ENCODE measurements around the gene SMKR1. TPM values are rescaled to one million over a fixed set of nuclear protein-coding genes. Genes with fewer than 3 reads are reported as not detected.
"Not testable (repeated sequence)": the region's sequence is repeated elsewhere in the genome, so short reads cannot be mapped to it uniquely, and the experiment has no call there.

Gene SMKR1
- total and polyA plus RNA-seq, 2 experiments from 2014 or later, result 3.6 TPM; not detected in 1

DNA sequence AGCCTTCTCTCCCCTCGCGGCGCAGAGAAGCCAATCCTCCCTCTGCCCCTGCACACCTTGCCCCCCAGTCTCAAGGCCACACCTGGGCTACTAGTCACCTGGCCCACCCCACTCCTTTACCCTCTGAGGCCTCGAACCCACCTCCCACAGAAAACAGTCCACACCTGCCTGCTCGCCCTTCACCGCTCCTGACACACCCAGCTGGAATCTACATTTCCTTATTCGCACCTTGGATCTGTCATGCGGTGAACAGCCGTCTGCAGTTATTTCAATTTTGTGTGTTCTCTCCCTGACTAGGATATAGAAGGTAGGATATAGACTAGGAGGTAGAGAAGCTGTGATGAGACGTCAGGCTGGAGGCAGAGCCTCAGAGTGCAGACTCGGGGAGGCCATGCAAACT lies 29.4 kb downstream of the SMKR1 start:
- Histone ChIP-seq H3K27ac (no peak overlapping the region), H3K4me1 (ENCODE audit: low read depth) (no peaks in the 10 kb centered on the region), H3K27me3 (no peaks in the 10 kb centered on the region), H3K4me3 (no peak overlapping the region), H3K9me3 (ENCODE audit: low read depth) (no peaks in the 10 kb centered on the region), H3K36me3 (no peaks in the 10 kb centered on the region)
- DNase-seq (ENCODE audit: low read depth in 1 of 2, low spot score in 1 of 2), result no peak
- TF ChIP-seq CTCF (IDR thresholded peaks at IDR 0.05; ENCODE audit: low read depth, low read length), result no peak

DNA sequence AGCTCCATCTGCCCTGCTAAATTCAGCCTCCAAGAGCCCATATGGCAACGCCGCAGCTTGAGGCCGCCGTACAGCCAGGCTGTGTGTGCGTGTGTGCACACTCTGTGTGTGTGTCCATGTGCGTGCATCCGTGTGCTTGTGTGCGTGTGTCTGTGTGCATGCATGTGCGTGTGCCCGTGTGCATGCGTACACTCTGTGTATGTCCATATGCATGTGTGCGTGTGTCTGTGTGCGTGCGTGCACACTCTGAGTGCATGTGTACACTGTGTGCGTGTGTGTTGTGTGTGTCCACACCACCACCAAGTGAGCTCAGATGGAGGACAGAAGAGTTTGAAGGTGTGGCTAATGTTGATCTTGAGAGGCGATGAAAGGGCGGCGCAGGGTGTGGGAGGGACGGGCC lies 30.0 kb downstream of the SMKR1 start:
- Histone ChIP-seq H3K9me3 (ENCODE audit: low read depth) (no peaks in the 10 kb centered on the region), H3K27ac (no peak overlapping the region), H3K4me3 (no peak overlapping the region), H3K36me3 (no peaks in the 10 kb centered on the region), H3K4me1 (ENCODE audit: low read depth) (no peaks in the 10 kb centered on the region), H3K27me3 (no peaks in the 10 kb centered on the region)
- no peak for DNase-seq (ENCODE audit: low read depth in 1 of 2, low spot score in 1 of 2)
- no peak for TF ChIP-seq CTCF (IDR thresholded peaks at IDR 0.05; ENCODE audit: low read depth, low read length)

DNA sequence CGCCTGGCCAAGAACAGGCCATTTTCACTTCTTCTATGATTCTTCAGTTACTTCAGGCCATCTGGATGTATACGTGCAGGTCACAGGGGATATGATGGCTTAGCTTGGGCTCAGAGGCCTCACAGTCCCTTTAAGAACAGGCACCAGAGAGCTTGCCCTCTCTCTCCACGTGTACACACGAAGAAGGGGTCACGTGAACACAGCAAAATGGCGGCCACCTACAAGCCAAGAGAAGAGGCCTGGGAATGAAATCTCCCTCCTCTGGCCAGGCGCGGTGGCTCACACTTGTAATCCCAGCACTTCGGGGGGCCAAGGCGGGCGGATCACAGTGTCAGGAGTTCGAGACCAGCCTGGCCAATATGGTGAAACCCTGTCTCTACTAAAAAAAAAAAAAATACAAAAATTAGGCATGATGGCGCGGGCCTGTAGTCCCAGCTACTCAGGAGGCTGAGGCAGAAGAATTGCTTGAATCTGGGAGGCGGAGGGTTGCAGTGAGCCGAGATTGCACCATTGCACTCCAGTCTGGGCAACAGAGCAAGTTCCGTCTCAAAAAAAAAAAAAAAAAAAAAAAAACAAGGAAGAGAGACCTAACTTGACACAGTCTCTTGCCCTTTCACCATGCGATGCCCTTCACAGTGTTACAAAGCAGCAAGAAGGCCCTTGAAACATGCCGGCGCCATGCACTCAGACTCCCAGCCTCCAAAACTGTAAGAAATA lies 32.4 kb downstream of the SMKR1 start:
- not testable (repeated sequence) for H3K36me3 ChIP-seq; H3K4me3 ChIP-seq; H3K9me3 ChIP-seq (ENCODE audit: low read depth); DNase-seq (ENCODE audit: low read depth in 1 of 2, low spot score in 1 of 2); H3K4me1 ChIP-seq (ENCODE audit: low read depth); H3K27me3 ChIP-seq; H3K27ac ChIP-seq

- H3K4me3 ChIP-seq, result no peak overlapping the region
- H3K36me3 ChIP-seq, result no peaks in the 10 kb centered on the region
- H3K27me3 ChIP-seq, result no peaks in the 10 kb centered on the region
- no peak overlapping the region for H3K27ac ChIP-seq
- TF ChIP-seq CTCF (IDR thresholded peaks at IDR 0.05; ENCODE audit: low read depth, low read length), result no peak
- no peaks in the 10 kb centered on the region for H3K9me3 ChIP-seq (ENCODE audit: low read depth)
- H3K4me1 ChIP-seq (ENCODE audit: low read depth), result no peaks in the 10 kb centered on the region
- DNase-seq (ENCODE audit: low read depth in 1 of 2, low spot score in 1 of 2), result no peak
These were observed 33.6 kb downstream of the SMKR1 start for GRCh38 chr7:129535896-129536295.

GRCh38 chr7:129536323-129536722 lies 34.0 kb downstream of the SMKR1 start:
- Histone ChIP-seq H3K4me1 (ENCODE audit: low read depth) (no peaks in the 10 kb centered on the region), H3K27ac (no peak overlapping the region), H3K27me3 (no peaks in the 10 kb centered on the region), H3K36me3 (no peaks in the 10 kb centered on the region), H3K9me3 (ENCODE audit: low read depth) (no peaks in the 10 kb centered on the region), H3K4me3 (no peak overlapping the region)
- DNase-seq (ENCODE audit: low read depth in 1 of 2, low spot score in 1 of 2), result no peak
- TF ChIP-seq CTCF (IDR thresholded peaks at IDR 0.05; ENCODE audit: low read depth, low read length), result no peak

GRCh38 chr7:129538790-129539189 lies 36.5 kb downstream of the SMKR1 start:
- no peaks in the 10 kb centered on the region for H3K4me1 ChIP-seq (ENCODE audit: low read depth)
- no peak overlapping the region for H3K27ac ChIP-seq
- no peak for DNase-seq (ENCODE audit: low read depth in 1 of 2, low spot score in 1 of 2)
- no peak overlapping the region for H3K4me3 ChIP-seq
- H3K9me3 ChIP-seq (ENCODE audit: low read depth), result no peaks in the 10 kb centered on the region
- no peaks in the 10 kb centered on the region for H3K27me3 ChIP-seq
- TF ChIP-seq CTCF (IDR thresholded peaks at IDR 0.05; ENCODE audit: low read depth, low read length), result no peak
- no peaks in the 10 kb centered on the region for H3K36me3 ChIP-seq

Data from cardiac muscle cell (in vitro differentiated cells and primary cell).